ENCODE results near the gene TMEM131L.

DNA sequence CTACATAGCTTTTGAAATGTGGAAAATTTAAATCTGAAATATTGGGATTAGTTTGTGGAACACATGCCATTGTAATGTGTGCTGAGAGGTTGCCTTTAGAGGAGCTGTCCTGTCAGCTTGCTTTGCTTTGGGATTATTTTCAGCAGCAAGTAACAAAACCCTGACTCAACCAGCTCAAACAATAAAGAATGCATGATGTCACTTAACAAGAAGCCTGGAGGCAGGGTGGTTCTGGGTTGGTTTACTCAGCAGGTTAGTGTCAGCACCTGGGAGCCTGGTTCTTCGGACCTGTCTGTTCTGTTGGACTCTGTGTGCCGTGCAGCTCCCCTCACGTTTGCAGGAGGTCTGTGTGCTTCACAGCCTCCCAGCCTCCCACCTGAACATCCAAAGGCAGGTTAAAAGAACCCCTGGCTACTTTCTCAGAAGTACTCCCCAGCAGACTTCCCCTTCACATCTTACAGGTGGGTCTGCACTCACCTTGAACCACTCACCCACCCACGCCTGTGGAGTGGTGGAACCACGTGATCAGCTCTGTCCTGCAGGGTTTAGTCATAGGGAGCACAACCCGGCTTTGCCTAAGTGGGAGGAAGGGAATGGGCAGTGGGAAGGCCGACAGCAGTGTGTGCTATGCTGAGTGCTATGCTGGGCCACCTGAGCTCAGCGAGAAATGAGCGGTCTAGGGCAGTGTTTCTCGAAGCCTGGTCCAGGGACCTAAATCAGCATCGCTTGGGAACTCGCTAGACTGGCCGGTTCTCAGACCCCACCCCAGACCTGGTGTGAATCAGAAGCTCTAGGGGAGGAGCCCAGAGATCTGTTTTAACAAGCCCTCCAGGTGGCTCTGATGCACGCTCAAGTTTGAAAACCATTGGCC lies 20.4 kb downstream of the TMEM131L start:
- TF ChIP-seq, protein P1, sequence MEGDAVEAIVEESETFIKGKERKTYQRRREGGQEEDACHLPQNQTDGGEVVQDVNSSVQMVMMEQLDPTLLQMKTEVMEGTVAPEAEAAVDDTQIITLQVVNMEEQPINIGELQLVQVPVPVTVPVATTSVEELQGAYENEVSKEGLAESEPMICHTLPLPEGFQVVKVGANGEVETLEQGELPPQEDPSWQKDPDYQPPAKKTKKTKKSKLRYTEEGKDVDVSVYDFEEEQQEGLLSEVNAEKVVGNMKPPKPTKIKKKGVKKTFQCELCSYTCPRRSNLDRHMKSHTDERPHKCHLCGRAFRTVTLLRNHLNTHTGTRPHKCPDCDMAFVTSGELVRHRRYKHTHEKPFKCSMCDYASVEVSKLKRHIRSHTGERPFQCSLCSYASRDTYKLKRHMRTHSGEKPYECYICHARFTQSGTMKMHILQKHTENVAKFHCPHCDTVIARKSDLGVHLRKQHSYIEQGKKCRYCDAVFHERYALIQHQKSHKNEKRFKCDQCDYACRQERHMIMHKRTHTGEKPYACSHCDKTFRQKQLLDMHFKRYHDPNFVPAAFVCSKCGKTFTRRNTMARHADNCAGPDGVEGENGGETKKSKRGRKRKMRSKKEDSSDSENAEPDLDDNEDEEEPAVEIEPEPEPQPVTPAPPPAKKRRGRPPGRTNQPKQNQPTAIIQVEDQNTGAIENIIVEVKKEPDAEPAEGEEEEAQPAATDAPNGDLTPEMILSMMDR (IDR thresholded peaks at IDR 0.05; ENCODE audit: low read depth, low read length, poor library complexity, severe bottlenecking) = no peak
- TF ChIP-seq EZH2phosphoT487 (IDR thresholded peaks at IDR 0.05; ENCODE audit: borderline replicate concordance, low read length) = no peak
